ENCODE results near the gene ARMC2. TPM values are rescaled to one million over a fixed set of nuclear protein-coding genes. Genes with fewer than 3 reads are reported as not detected.

The ARMC2 gene
- total RNA-seq, 1 donor from 2014 or later: 2.9 TPM

- H3K4me1 ChIP-seq: no peaks in the 10 kb centered on the region
- H3K4me3 ChIP-seq: no peak overlapping the region
- no peak overlapping the region for H3K4me2 ChIP-seq
- Mint-ChIP-seq H3K27me3 (ENCODE audit: insufficient read depth, low read depth) (peaks cover 3% of the 10 kb centered on the region), H3K4me3 (no peak overlapping the region), H3K9me3 (no peaks in the 10 kb centered on the region), H3K27ac (no peak overlapping the region), H3K36me3 (peaks cover 2% of the 10 kb centered on the region), H3K4me1 (peaks cover 13% of the 10 kb centered on the region)
- TF ChIP-seq EZH2phosphoT487 (IDR thresholded peaks at IDR 0.05) (no peak), CTCF (IDR thresholded peaks at IDR 0.05) (no peak), EZH2 (IDR thresholded peaks at IDR 0.05) (no peak)
- H3K27me3 ChIP-seq: no peaks in the 10 kb centered on the region
- H4K20me1 ChIP-seq (ENCODE audit: low read depth): no peaks in the 10 kb centered on the region
- H3K79me2 ChIP-seq (ENCODE audit: low read depth): no peaks in the 10 kb centered on the region
- DNase-seq (ENCODE audit: low spot score): no peak
- no peak overlapping the region for H3K9ac ChIP-seq
- no peak overlapping the region for H3K27ac ChIP-seq
- H3K36me3 ChIP-seq: no peaks in the 10 kb centered on the region
- H2AFZ ChIP-seq (replicated peaks): no peak overlapping the region
- no peaks in the 10 kb centered on the region for H3K9me3 ChIP-seq (ENCODE audit: low read depth)
- no peaks in the 10 kb centered on the region for H3F3A ChIP-seq (ENCODE audit: low read depth)
Observed at GRCh38 chr6:108940741-108941140, 92.5 kb downstream of the ARMC2 start.

GRCh38 chr6:108941281-108941680 lies 93.1 kb downstream of the ARMC2 start:
- Histone ChIP-seq H3K79me2 (ENCODE audit: low read depth) (no peaks in the 10 kb centered on the region), H3K9ac (no peak overlapping the region), H3K4me1 (no peaks in the 10 kb centered on the region), H4K20me1 (ENCODE audit: low read depth) (no peaks in the 10 kb centered on the region), H3K36me3 (no peaks in the 10 kb centered on the region), H3F3A (ENCODE audit: low read depth) (no peaks in the 10 kb centered on the region), H3K4me3 (no peak overlapping the region), H3K27ac (no peak overlapping the region), H3K27me3 (no peaks in the 10 kb centered on the region), H3K9me3 (ENCODE audit: low read depth) (no peaks in the 10 kb centered on the region), H2AFZ (replicated peaks) (no peak overlapping the region), H3K4me2 (no peak overlapping the region)
- Mint-ChIP-seq H3K27me3 (ENCODE audit: insufficient read depth, low read depth) (peaks cover 3% of the 10 kb centered on the region), H3K4me1 (peaks cover 18% of the 10 kb centered on the region), H3K27ac (no peak overlapping the region), H3K36me3 (peaks cover 2% of the 10 kb centered on the region), H3K9me3 (no peaks in the 10 kb centered on the region), H3K4me3 (no peak overlapping the region)
- TF ChIP-seq CTCF (IDR thresholded peaks at IDR 0.05) (no peak), EZH2 (IDR thresholded peaks at IDR 0.05) (no peak), EZH2phosphoT487 (IDR thresholded peaks at IDR 0.05) (no peak)
- DNase-seq (ENCODE audit: low spot score): no peak

GRCh38 chr6:108941859-108942258 lies 93.6 kb downstream of the ARMC2 start:
- no peaks in the 10 kb centered on the region for H3K9me3 ChIP-seq (ENCODE audit: low read depth)
- Mint-ChIP-seq H3K4me1 (peaks cover 21% of the 10 kb centered on the region), H3K4me3 (no peak overlapping the region), H3K36me3 (peaks cover 2% of the 10 kb centered on the region), H3K27me3 (ENCODE audit: insufficient read depth, low read depth) (peaks cover 3% of the 10 kb centered on the region), H3K27ac (no peak overlapping the region), H3K9me3 (no peaks in the 10 kb centered on the region)
- no peaks in the 10 kb centered on the region for H3K36me3 ChIP-seq
- H3K27ac ChIP-seq: no peak overlapping the region
- no peak overlapping the region for H3K4me3 ChIP-seq
- no peaks in the 10 kb centered on the region for H4K20me1 ChIP-seq (ENCODE audit: low read depth)
- no peak overlapping the region for H3K4me2 ChIP-seq
- H3K9ac ChIP-seq: no peak overlapping the region
- H3K4me1 ChIP-seq: no peaks in the 10 kb centered on the region
- H3K27me3 ChIP-seq: no peaks in the 10 kb centered on the region
- H3K79me2 ChIP-seq (ENCODE audit: low read depth): no peaks in the 10 kb centered on the region
- TF ChIP-seq CTCF (IDR thresholded peaks at IDR 0.05): no peak
- no peak for TF ChIP-seq EZH2 (IDR thresholded peaks at IDR 0.05)
- no peak for TF ChIP-seq EZH2phosphoT487 (IDR thresholded peaks at IDR 0.05)
- H2AFZ ChIP-seq (replicated peaks): no peak overlapping the region
- H3F3A ChIP-seq (ENCODE audit: low read depth): no peaks in the 10 kb centered on the region
- no peak for DNase-seq (ENCODE audit: low spot score)
